CD4-positive, alpha-beta T cell treated with Interleukin-15 for 4 hours (primary cell): ENCODE measurements around the gene ANK2.
"Not testable (repeated sequence)": the region's sequence is repeated elsewhere in the genome, so short reads cannot be mapped to it uniquely, and the experiment has no call there.

ENCODE experiments used
- DNase-seq: peaks from one replicate; pipeline ENCODE4 v3.0.0-alpha.2; 2020; ENCODE audit warnings: low spot score

ANK2 gene

GRCh38 chr4:113209652-113210320 lies 160.3 kb downstream of the ANK2 start:
- no peak for DNase-seq

- no peak for DNase-seq
Observed at GRCh38 chr4:113212613-113213012, 163.2 kb downstream of the ANK2 start.

DNA sequence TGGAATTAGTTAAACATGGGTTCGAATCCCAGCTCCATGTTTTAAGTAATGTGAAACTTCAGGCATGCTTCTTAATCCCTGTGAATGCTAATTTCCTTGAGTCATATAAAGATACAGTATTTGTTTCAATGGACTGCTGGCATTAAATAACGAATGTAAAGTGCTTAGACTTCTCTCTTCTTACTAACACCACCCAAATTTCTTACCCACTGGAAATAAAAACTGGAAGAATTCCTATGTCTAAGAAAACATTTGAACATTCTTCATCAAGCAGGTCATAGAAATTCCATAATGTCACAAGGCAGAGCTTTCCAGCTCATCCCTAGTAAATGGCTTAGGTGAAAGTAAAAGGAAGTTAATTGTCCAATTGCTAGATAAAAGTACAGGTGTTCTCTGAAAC lies 172.5 kb downstream of the ANK2 start:
- DNase-seq: no peak

DNA sequence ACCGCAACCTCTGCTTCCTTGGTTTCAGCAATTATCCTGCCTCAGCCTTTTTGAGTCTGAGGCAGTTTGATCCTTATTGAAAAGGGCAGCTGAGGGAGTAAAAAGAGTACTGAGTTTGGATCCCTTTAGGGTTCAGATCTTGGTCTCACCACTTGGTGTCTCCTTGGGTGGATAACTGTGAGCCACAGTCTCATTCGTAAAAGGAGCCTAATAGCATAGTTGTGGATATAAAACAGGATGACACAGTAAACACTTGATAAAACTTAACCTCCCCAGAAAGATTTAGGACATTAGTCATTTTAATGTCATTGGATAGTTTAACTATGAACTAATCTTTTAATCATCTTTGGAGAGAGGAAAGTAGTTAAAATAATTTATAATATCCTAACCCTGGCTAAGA lies 173.0 kb downstream of the ANK2 start:
- no peak for DNase-seq

DNA sequence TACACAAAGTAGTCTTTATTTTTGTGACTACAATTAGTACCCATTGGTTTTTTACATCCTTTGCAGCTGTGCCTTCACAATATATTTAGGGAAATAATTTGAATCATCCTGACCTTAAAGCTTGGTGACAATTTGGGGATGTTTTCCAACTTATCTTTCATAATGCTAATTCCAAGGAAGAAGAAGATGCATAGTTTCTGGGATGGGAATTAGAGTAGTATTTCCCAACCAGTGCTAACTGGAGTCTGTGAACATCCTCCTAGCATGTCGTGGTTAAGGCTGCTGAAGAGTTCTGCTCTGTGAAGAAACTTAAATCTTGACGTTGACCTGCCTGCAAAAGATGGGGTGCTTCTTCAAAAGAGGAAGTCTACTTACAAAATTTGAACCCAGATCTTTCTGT lies 173.5 kb downstream of the ANK2 start:
- no peak for DNase-seq

DNA sequence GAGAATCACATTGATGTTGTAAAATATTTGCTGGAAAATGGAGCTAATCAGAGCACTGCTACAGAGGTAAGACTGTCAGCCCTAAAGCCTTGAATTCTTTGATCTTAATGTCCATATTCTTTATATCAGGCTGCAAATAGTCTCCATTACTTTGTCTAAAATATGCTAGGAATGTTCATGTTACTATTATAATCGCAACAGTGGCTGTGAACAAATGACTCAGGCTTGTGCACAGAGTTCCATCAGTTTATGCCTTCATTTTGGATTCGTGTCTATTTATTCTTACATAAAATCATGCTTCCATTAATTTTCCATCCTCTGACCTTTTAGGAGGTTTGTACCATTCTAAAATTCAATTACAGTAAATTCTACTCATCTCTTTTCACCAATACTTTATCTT lies 182.7 kb downstream of the ANK2 start:
- no peak for DNase-seq

DNA sequence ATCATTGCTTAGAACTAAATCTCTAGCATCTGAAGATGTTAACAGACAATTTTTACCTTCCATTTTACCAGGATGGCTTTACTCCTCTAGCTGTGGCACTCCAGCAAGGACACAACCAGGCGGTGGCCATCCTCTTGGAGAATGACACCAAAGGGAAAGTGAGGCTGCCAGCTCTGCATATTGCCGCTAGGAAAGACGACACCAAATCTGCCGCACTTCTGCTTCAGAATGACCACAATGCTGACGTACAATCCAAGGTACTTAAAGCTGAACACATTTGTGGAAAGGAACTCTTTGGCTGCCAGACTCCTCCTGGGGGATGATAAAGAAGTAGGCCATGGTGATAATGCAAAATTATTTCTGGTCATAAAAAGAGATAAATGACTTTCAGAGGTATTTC lies 187.5 kb downstream of the ANK2 start:
- DNase-seq: no peak

DNA sequence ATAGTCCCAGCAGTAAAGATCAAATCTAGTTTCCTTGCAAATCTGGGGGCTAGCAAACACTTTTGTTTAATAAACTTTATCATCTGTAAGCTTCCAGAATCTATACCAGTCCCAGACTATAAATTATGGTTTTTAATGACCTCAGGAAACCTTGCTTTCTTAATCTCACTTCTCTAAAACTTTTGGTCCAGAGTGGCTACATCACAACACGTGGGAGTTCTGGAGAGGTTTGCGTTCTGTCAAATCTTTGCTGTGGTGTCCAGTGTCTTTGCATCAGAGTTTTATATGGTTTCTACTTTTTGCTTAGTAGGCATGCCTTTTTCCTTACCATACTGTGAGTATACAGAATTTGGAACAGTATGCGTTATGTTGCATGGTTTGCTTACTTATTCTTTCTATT lies 193.9 kb downstream of the ANK2 start:
- DNase-seq: no peak

DNA sequence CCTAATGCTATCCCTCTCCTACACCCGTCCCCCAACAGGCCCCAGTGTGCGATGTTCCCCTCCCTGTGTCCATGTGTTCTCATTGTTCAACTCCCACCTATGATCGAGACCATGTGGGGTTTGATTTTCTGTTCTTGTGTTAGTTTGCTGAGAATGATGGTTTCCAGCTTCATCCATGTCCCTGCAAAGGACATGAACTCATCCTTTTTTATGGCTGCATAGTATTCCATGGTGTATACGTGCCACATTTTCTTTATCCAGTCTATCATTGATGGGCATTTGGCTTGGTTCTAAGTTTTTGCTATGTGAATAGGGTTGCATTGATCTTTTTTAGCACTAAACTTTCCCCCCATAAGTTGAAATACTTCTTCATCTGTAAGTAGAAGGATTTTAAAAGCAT lies 195.3 kb downstream of the ANK2 start:
- DNase-seq: not testable (repeated sequence)

DNA sequence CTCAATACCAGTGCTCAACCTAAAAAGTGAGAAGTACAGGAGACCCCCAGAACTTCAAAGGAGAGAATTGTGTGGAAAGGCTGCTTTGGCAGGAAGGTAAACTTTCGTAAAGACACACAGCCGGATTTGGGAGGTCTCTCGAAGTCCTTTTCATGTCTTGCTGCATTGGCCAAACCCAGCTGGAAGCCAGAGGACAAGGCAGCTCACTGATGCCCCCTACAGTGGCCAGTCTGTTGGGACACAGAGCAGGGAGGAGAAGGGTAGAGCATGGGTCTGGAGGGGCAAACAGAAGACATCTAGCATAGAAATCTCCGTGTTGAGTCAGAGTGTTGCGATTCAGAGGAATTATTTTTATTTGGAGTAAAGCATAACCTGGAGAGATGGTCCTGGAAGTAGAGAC lies 198.9 kb downstream of the ANK2 start:
- DNase-seq: no peak

DNA sequence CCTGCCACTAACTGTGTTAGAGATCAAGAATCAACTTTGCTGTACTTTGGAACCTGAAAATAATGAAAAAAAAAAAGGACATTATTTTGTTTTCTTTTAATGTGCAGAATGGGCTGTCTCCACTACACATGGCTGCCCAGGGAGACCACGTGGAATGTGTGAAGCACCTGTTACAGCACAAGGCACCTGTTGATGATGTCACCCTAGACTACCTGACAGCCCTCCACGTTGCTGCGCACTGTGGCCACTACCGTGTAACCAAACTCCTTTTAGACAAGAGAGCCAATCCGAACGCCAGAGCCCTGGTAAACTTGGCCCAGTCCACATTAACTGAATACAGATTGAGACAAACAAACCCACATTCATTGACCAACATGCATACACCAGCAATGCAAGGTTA lies 206.2 kb downstream of the ANK2 start:
- no peak for DNase-seq

DNA sequence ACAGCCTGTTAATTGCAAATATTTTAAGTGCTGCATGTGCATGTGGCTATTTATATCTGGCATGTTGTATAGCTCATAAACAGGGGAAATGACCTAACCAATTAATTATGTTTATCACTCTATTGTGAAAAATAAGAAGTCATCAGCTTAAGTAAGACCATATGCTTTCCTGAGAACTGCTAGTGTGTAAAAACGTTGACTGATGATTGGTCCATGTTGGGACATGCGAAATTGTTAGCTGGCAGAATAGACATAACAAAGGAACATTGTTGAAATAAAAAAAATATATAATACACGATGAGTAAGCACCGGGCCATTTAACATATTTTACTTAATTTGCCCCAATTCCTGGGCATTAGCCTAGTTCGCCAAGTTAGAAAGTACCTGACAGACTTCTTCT lies 207.5 kb downstream of the ANK2 start:
- no peak for DNase-seq

- no peak for DNase-seq
Observed at GRCh38 chr4:113260688-113261087, 211.2 kb downstream of the ANK2 start.

- DNase-seq: no peak
Observed at GRCh38 chr4:113263274-113263673, 213.8 kb downstream of the ANK2 start.

- no peak for DNase-seq
Observed at GRCh38 chr4:113270520-113271319, 221.3 kb downstream of the ANK2 start.

GRCh38 chr4:113272523-113272922 lies 223.1 kb downstream of the ANK2 start:
- no peak for DNase-seq

GRCh38 chr4:113273721-113274220 lies 224.3 kb downstream of the ANK2 start:
- no peak for DNase-seq

DNA sequence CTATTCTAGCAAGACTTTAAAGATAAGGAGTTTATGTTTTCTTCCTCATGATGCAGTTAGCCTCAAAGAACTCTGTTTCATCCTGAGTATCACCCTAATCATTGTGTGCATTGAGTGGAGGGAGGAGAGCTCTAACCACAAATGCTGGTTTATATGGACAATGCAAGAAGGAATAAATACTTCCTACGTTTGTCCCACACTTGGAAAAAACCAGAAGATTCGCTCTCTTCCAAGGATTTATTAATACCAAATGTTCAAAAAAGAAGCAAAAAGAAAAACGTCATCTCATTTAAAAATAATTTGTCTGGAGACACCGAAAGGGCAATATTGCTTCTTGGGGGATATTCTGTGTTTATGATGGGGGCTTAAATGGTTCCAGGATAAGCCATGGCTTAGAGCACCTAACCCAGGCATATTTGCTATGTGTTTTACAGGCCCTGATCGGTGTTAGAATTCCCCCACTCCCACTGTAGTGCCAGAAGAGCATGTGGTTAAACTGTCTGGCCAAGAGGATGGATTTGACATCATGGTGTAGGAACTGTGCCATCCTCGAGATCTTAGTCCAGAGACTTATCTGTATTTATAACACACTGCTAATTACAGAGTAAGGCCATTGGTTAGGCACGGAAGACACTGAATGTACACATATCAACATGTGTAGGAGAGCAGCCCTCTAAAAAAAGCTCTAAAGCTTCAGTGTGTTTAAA lies 227.2 kb downstream of the ANK2 start:
- no peak for DNase-seq

- DNase-seq: peak; percentile 36
Observed at GRCh38 chr4:113278324-113278934, 229.0 kb downstream of the ANK2 start.

DNA sequence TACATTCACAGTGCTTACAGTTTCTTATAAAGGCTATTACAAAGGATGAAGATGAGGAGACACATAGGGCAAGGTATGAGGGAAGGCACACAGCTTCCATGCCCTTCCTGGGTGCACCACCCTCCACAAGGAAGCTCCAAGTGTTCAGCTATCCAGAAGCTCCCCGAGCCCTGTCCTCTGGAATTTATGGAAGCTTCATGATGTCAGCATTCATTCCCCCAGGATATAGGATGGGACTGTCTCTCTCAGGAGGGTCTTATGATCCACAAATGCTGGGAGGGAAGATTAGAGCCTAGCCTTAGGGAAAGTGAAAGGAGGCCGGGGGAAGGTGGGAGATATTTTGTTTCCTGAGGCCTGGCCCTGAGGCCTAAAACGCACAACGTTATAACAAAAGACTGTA lies 236.0 kb downstream of the ANK2 start:
- no peak for DNase-seq

DNA sequence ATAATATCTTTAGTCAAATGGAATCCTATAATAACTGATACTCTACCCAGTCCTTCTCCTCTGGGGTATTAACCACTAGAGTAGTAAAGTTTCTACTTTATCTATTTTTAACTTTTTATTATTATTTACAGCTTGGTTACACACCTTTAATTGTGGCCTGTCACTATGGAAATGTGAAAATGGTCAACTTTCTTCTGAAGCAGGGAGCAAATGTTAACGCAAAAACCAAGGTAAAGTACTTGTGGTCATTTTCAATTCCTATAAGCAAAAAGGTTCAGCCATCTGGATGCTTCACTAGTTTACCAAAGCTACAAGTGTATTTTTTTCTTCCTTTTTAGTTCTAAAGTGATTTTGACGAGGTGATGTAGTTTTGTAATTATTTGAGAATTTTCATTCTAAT lies 238.8 kb downstream of the ANK2 start:
- DNase-seq: no peak

DNA sequence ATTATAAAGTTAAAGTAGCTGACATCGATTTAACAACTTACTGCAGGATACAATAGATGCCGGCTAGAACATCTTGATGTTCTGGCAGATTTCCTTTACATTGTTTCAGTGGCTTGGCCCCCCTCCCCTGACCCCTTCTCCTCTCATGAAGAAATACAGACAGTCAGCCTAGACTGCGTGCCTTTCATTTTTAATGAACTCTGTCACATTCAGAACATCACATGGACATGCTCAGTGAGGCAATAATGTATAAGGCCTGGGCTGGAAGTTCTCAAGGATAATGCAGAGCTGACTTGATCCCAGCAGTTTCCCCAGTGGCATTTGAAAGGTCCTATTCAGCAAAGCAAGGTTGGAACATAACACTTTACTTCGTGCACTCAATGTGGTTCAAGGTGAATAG lies 239.2 kb downstream of the ANK2 start:
- DNase-seq: no peak

GRCh38 chr4:113289766-113290165 lies 240.3 kb downstream of the ANK2 start:
- no peak for DNase-seq
